Measurements from ENCODE around the gene C16orf78.

DNA sequence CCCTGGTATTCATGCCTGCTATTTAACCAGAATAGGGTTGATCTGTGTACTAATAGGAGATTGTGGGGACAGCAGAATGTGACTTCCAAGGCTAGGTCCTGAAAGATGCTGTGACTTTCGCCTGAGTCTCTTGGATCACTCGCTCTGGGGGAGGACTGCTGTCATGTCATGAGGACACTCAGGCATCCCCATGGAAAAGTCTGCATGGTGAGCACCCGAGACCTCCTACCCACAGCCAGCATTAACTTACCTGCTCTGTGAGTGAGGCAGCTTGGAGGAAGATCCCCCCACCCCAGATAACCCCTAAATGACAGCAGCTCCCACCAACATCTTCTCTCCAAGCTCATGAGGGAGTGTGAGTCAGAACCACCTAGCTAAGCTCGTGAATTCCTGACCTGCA lies 30.3 kb upstream of the C16orf78 start:
- no peak for TF ChIP-seq ZNF8 (CRISPR knock-in tag; IDR thresholded peaks at IDR 0.05)
- no peak for TF ChIP-seq ISL1 (CRISPR knock-in tag; IDR thresholded peaks at IDR 0.05)
- no peak for TF ChIP-seq POU6F1 (CRISPR knock-in tag; IDR thresholded peaks at IDR 0.05; ENCODE audit: borderline replicate concordance, low read depth)
- TF ChIP-seq CSDC2 (CRISPR knock-in tag; IDR thresholded peaks at IDR 0.05), result no peak
- TF ChIP-seq, protein P1, sequence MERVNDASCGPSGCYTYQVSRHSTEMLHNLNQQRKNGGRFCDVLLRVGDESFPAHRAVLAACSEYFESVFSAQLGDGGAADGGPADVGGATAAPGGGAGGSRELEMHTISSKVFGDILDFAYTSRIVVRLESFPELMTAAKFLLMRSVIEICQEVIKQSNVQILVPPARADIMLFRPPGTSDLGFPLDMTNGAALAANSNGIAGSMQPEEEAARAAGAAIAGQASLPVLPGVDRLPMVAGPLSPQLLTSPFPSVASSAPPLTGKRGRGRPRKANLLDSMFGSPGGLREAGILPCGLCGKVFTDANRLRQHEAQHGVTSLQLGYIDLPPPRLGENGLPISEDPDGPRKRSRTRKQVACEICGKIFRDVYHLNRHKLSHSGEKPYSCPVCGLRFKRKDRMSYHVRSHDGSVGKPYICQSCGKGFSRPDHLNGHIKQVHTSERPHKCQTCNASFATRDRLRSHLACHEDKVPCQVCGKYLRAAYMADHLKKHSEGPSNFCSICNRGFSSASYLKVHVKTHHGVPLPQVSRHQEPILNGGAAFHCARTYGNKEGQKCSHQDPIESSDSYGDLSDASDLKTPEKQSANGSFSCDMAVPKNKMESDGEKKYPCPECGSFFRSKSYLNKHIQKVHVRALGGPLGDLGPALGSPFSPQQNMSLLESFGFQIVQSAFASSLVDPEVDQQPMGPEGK (CRISPR knock-in tag; IDR thresholded peaks at IDR 0.05; ENCODE audit: borderline replicate concordance), result no peak
- TF ChIP-seq, protein P2, sequence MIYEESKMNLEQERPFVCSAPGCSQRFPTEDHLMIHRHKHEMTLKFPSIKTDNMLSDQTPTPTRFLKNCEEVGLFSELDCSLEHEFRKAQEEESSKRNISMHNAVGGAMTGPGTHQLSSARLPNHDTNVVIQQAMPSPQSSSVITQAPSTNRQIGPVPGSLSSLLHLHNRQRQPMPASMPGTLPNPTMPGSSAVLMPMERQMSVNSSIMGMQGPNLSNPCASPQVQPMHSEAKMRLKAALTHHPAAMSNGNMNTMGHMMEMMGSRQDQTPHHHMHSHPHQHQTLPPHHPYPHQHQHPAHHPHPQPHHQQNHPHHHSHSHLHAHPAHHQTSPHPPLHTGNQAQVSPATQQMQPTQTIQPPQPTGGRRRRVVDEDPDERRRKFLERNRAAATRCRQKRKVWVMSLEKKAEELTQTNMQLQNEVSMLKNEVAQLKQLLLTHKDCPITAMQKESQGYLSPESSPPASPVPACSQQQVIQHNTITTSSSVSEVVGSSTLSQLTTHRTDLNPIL (CRISPR knock-in tag; IDR thresholded peaks at IDR 0.05; ENCODE audit: low read depth), result no peak
- TF ChIP-seq ZFP30 (CRISPR knock-in tag; IDR thresholded peaks at IDR 0.05), result no peak
- no peak for TF ChIP-seq ZFP3 (CRISPR knock-in tag; IDR thresholded peaks at IDR 0.05)
- no peak for TF ChIP-seq PPARA (CRISPR knock-in tag; IDR thresholded peaks at IDR 0.05; ENCODE audit: borderline replicate concordance)
- no peak for TF ChIP-seq OSR1 (CRISPR knock-in tag; IDR thresholded peaks at IDR 0.05)
- no peak for TF ChIP-seq TOX (CRISPR knock-in tag; IDR thresholded peaks at IDR 0.05; ENCODE audit: borderline replicate concordance)
- no peak for TF ChIP-seq BACH2 (CRISPR knock-in tag; IDR thresholded peaks at IDR 0.05; ENCODE audit: borderline replicate concordance)
- no peak for TF ChIP-seq ARNTL (CRISPR knock-in tag; IDR thresholded peaks at IDR 0.05; ENCODE audit: borderline replicate concordance, low read depth)
